K562 (cell line): ENCODE measurements around the gene POLRMT. TPM values are rescaled to one million over a fixed set of nuclear protein-coding genes. Genes with fewer than 3 reads are reported as not detected.
A peak's percentile ranks its signal among the peaks of the same experiment; 100 is the strongest.

Experiments
- BCOR ChIP-seq: fragments of 450-650 bp; IDR thresholded peaks from 2 replicates; pipeline ENCODE4 v1.6.1; 2016
- CREM ChIP-seq: IDR thresholded peaks from 2 replicates; pipeline ENCODE4 v1.6.1; 2014; ENCODE audit warnings: antibody characterized with exemption, low read depth
- DACH1 ChIP-seq: fragments of 450-650 bp; IDR thresholded peaks from 2 replicates; pipeline ENCODE4 v1.6.1; 2018; ENCODE audit not compliant: partially characterized antibody
- EHMT2 ChIP-seq: fragments of 450-650 bp; IDR thresholded peaks from 2 replicates; pipeline ENCODE4 v1.6.1; 2018; ENCODE audit warnings: antibody characterized with exemption
- FOSL1 ChIP-seq: fragments of 200-800 bp; sonication (Bioruptor generic); conservative IDR thresholded peaks from 2 replicates; pipeline ENCODE4 v1.6.1; 2016; ENCODE audit warnings: missing genetic modification characterization, missing compliant biosample characterization
- GTF2B ChIP-seq: IDR thresholded peaks from 2 replicates; pipeline ENCODE4 v1.6.1; 2011; ENCODE audit not compliant: insufficient read length; ENCODE audit errors: extremely low read depth
- HCFC1 ChIP-seq: IDR thresholded peaks from 2 replicates; pipeline ENCODE4 v1.6.1; 2012; ENCODE audit warnings: low read depth, low read length, improper control_type of control experiment
- HNRNPLL ChIP-seq: fragments of 200-400 bp; formaldehyde crosslinking; IDR thresholded peaks from 2 replicates; pipeline ENCODE4 v1.6.1; 2017; ENCODE audit warnings: low read length, low read depth, mild to moderate bottlenecking; ENCODE audit not compliant: poor library complexity, severe bottlenecking
- IFI16 ChIP-seq: fragments of 250-450 bp; sonication (Bioruptor Pico); IDR thresholded peaks from 2 replicates; pipeline ENCODE4 v2.1.2; 2022; ENCODE audit warnings: mild to moderate bottlenecking, inconsistent platforms
- IRF2 ChIP-seq: sonication (generic); formaldehyde crosslinking; IDR thresholded peaks from 2 replicates; pipeline ENCODE4 v1.8.1; 2022; ENCODE audit warnings: mild to moderate bottlenecking, missing genetic modification reagents
- KHSRP ChIP-seq: fragments of 450-650 bp; IDR thresholded peaks from 2 replicates; pipeline ENCODE4 v1.6.1; 2017
- MEF2D ChIP-seq: conservative IDR thresholded peaks from 2 replicates; pipeline ENCODE4 v1.6.1; 2016; ENCODE audit warnings: low read depth, missing genetic modification characterization, missing compliant biosample characterization
- MYC ChIP-seq, 2 experiments: fragments of 250-450 bp in 1 of 2; sonication (Bioruptor Pico) in 1 of 2; IDR thresholded peaks; 2 replicates each; pipeline versions ENCODE4 v1.5.1 to v1.6.1; 2012 to 2021; ENCODE audit warnings: low read depth in 2 of 2, borderline replicate concordance in 1 of 2, improper control_type of control experiment in 1 of 2, low read length in 1 of 2, mild to moderate bottlenecking in 1 of 2, moderate library complexity in 1 of 2
- PHF21A ChIP-seq: fragments of 450-650 bp; IDR thresholded peaks from 2 replicates; pipeline ENCODE4 v1.6.1; 2017; ENCODE audit warnings: low read depth, borderline replicate concordance
- RB1 ChIP-seq: fragments of 450-650 bp; IDR thresholded peaks from 2 replicates; pipeline ENCODE4 v1.6.1; 2017; ENCODE audit warnings: low read depth, mild to moderate bottlenecking
- STAG1 ChIP-seq: sonication (generic); formaldehyde crosslinking; IDR thresholded peaks from 2 replicates; pipeline ENCODE4 v1.5.0; 2020; ENCODE audit warnings: missing genetic modification reagents, borderline replicate concordance
- THAP7 ChIP-seq: fragments of 250-450 bp; sonication (Bioruptor Pico); IDR thresholded peaks from 2 replicates; pipeline ENCODE4 v1.5.0; 2021
- ZNF165 ChIP-seq: fragments of 250-450 bp; sonication (Bioruptor Pico); IDR thresholded peaks from 2 replicates; pipeline ENCODE4 v1.4.0; 2020; ENCODE audit warnings: borderline replicate concordance
- ZNF239 ChIP-seq: fragments of 250-450 bp; sonication (Bioruptor Pico); IDR thresholded peaks from 2 replicates; pipeline ENCODE4 v1.4.0; 2020; ENCODE audit warnings: mild to moderate bottlenecking
- ZNF644 ChIP-seq: fragments of 200-800 bp; sonication (Bioruptor generic); IDR thresholded peaks from 2 replicates; pipeline ENCODE4 v1.6.1; 2016; ENCODE audit warnings: low read depth, missing genetic modification characterization, missing compliant biosample characterization
- polyA plus RNA-seq, 8 experiments: library from polyadenylated mRNA; depleted of rRNA in 4 of 8; stranded (reverse) in 5 of 8; unstranded in 3 of 8; fragments of >200 nt; fragmentation: Nextera tagmentation in 2 of 8; fragmentation: Illumina TruSeq in 1 of 8; extraction: Ambion mirVana in 2 of 8; extraction: Trizol in 1 of 8; gene quantifications; 2 replicates each; pipeline versions ENCODE4 v1.2.1 to v1.2.3, GENCODE V29; 2011 to 2014; ENCODE audit warnings: inconsistent platforms in 1 of 8, missing spikeins in 1 of 8
- total RNA-seq, 7 experiments: library from RNA; depleted of rRNA in 6 of 7; stranded (reverse); fragments of >200 nt in 6 of 7; fragmentation: Illumina TruSeq in 2 of 7; extraction: Trizol in 2 of 7; gene quantifications; 2 replicates each; pipeline versions ENCODE4 v1.2.1 to v1.2.3, GENCODE V29; 2011 to 2021; ENCODE audit warnings: low replicate concordance in 1 of 7
- TF ChIP-seq, protein P1 (sequence below): fragments of 450-650 bp; formaldehyde crosslinking; IDR thresholded peaks from 2 replicates; pipeline ENCODE4 v1.4.0; 2022; ENCODE audit warnings: missing genetic modification characterization
- TF ChIP-seq, protein P2 (sequence below): fragments of 200-400 bp; formaldehyde crosslinking; IDR thresholded peaks from 2 replicates; pipeline ENCODE4 v1.6.1; 2017; ENCODE audit warnings: mild to moderate bottlenecking, low read depth, low read length, moderate library complexity
- TF ChIP-seq, protein P3 (sequence below), 2 experiments: fragments of 450-650 bp; conservative IDR thresholded peaks; 2 replicates each; pipeline ENCODE4 v1.6.1; 2017; ENCODE audit warnings: mild to moderate bottlenecking in 2 of 2, moderate library complexity in 2 of 2

The POLRMT gene
- total and polyA plus RNA-seq, 9 of the 15 experiments (the other 6 are each of a cell fraction or from before 2014, with no cell fraction given) = 30.3 to 144 (median 68.0) TPM

DNA sequence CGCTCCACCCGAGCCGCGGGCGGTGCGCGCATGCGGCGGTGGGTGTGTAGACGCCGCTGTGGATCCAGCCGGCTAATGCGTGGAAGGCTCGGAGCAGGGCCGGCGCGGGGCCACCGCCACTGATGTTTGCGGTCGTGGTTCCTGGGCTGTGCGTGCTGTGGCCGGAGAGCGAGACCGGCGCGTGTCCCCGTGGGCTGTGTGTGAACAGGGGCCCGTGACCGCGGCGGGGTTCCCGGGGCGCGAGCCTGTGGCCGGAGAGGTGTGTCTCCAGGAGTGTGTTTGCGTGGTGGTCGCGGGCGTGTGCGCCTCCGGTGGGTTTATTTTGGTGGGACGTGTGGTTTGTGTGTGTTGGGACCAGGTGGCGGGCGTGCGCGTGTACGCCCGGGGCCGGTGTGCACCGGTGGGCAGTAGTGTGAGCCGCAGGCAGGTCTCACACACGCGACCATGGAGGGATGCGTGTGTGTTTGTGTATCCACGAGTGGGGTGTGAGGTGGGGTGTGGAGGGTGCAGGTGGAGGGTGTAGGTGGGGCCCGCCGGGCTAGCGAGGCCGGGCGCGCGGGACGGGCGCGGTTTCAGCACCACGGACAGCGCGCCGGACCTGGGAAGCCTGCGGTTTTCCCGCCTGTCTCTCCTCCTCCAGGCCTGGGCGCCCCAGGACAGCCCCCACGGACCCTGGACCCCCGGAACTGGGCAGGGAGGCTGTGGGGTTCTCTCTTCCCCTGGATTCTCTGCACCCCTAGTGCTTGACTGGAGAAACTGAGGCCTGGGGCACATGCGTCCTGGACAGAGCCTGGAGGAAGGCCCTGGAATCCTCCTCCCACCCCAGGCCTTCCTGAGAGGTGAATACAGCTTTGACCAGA is 42.0 kb downstream of the POLRMT start (continued):
- TF ChIP-seq RB1 (peak; percentile 97), PHF21A (no peak), ZNF239 (CRISPR knock-in tag) (no peak), HNRNPLL (no peak), IFI16 (no peak), GTF2B (no peak), CREM (no peak), HCFC1 (no peak), IRF2 (CRISPR knock-in tag) (no peak), THAP7 (no peak), STAG1 (CRISPR knock-in tag) (no peak), DACH1 (no peak), ZNF644 (tag) (no peak), ZNF165 (CRISPR knock-in tag) (no peak), KHSRP (no peak), MYC (IDR thresholded peaks at IDR 0.05; ENCODE audit: low read depth, low read length) (no peak), MYC (CRISPR knock-in tag; IDR thresholded peaks at IDR 0.05; ENCODE audit: borderline replicate concordance, low read depth) (no peak), BCOR (0 out of 2 replicates have a peak, but pooled peaks have one; percentile 15), MEF2D (tag) (no peak), FOSL1 (tag) (no peak), EHMT2 (peak; percentile 97)
- TF ChIP-seq, protein P1, sequence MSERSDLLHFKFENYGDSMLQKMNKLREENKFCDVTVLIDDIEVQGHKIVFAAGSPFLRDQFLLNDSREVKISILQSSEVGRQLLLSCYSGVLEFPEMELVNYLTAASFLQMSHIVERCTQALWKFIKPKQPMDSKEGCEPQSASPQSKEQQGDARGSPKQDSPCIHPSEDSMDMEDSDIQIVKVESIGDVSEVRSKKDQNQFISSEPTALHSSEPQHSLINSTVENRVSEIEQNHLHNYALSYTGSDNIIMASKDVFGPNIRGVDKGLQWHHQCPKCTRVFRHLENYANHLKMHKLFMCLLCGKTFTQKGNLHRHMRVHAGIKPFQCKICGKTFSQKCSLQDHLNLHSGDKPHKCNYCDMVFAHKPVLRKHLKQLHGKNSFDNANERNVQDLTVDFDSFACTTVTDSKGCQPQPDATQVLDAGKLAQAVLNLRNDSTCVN (CRISPR knock-in tag) = no peak
- TF ChIP-seq, protein P2, sequence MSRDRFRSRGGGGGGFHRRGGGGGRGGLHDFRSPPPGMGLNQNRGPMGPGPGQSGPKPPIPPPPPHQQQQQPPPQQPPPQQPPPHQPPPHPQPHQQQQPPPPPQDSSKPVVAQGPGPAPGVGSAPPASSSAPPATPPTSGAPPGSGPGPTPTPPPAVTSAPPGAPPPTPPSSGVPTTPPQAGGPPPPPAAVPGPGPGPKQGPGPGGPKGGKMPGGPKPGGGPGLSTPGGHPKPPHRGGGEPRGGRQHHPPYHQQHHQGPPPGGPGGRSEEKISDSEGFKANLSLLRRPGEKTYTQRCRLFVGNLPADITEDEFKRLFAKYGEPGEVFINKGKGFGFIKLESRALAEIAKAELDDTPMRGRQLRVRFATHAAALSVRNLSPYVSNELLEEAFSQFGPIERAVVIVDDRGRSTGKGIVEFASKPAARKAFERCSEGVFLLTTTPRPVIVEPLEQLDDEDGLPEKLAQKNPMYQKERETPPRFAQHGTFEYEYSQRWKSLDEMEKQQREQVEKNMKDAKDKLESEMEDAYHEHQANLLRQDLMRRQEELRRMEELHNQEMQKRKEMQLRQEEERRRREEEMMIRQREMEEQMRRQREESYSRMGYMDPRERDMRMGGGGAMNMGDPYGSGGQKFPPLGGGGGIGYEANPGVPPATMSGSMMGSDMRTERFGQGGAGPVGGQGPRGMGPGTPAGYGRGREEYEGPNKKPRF = no peak
- TF ChIP-seq, protein P3, sequence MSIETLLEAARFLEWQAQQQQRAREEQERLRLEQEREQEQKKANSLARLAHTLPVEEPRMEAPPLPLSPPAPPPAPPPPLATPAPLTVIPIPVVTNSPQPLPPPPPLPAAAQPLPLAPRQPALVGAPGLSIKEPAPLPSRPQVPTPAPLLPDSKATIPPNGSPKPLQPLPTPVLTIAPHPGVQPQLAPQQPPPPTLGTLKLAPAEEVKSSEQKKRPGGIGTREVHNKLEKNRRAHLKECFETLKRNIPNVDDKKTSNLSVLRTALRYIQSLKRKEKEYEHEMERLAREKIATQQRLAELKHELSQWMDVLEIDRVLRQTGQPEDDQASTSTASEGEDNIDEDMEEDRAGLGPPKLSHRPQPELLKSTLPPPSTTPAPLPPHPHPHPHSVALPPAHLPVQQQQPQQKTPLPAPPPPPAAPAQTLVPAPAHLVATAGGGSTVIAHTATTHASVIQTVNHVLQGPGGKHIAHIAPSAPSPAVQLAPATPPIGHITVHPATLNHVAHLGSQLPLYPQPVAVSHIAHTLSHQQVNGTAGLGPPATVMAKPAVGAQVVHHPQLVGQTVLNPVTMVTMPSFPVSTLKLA (conservative IDR thresholded peaks at IDR 0.05) = peak in 1 of 2 experiments; percentile 77; a peak in 2 of 4 replicates
